ENCODE measurements around the gene CHRM4.
A peak's percentile ranks its signal among the peaks of the same experiment; 100 is the strongest.

The CHRM4 gene

GRCh38 chr11:46387919-46388618 is 3.5 kb downstream of the CHRM4 start:
- Histone ChIP-seq H3K4me3 (ENCODE audit: low read depth, low read length) (no peak overlapping the region), H2AFZ (ENCODE audit: low read length, unreplicated experiment) (no peak overlapping the region), H3K27ac (ENCODE audit: low read depth, low read length) (no peak overlapping the region), H3K4me1 (ENCODE audit: control insufficient read depth, insufficient read depth, low read length, unreplicated experiment) (peaks cover 18% of the 10 kb centered on the region), H3K27me3 (ENCODE audit: insufficient read depth, low read length) (peaks cover 38% of the 10 kb centered on the region), H3K36me3 (ENCODE audit: insufficient read depth, low read length) (no peaks in the 10 kb centered on the region), H3K79me2 (ENCODE audit: control insufficient read depth, insufficient read depth, low read length, unreplicated experiment) (no peaks in the 10 kb centered on the region)

GRCh38 chr11:46387456-46387855 is 4.1 kb downstream of the CHRM4 start:
- no peaks in the 10 kb centered on the region for H3K79me2 ChIP-seq (ENCODE audit: control insufficient read depth, insufficient read depth, low read length, unreplicated experiment)
- no peak overlapping the region for H3K27ac ChIP-seq (ENCODE audit: low read depth, low read length)
- H3K4me3 ChIP-seq (ENCODE audit: low read depth, low read length) = no peak overlapping the region
- no peaks in the 10 kb centered on the region for H3K36me3 ChIP-seq (ENCODE audit: insufficient read depth, low read length)
- H2AFZ ChIP-seq (ENCODE audit: low read length, unreplicated experiment) = no peak overlapping the region
- peaks cover 38% of the 10 kb centered on the region for H3K27me3 ChIP-seq (ENCODE audit: insufficient read depth, low read length)
- peaks cover 22% of the 10 kb centered on the region for H3K4me1 ChIP-seq (ENCODE audit: control insufficient read depth, insufficient read depth, low read length, unreplicated experiment)

GRCh38 chr11:46386674-46387073 is 4.9 kb downstream of the CHRM4 start:
- Histone ChIP-seq H3K27me3 (ENCODE audit: insufficient read depth, low read length) (peaks cover 36% of the 10 kb centered on the region), H3K4me1 (ENCODE audit: control insufficient read depth, insufficient read depth, low read length, unreplicated experiment) (peaks cover 22% of the 10 kb centered on the region), H3K36me3 (ENCODE audit: insufficient read depth, low read length) (no peaks in the 10 kb centered on the region), H3K4me3 (ENCODE audit: low read depth, low read length) (no peak overlapping the region), H2AFZ (ENCODE audit: low read length, unreplicated experiment) (no peak overlapping the region), H3K27ac (ENCODE audit: low read depth, low read length) (no peak overlapping the region), H3K79me2 (ENCODE audit: control insufficient read depth, insufficient read depth, low read length, unreplicated experiment) (no peaks in the 10 kb centered on the region)

GRCh38 chr11:46386005-46386578 is 5.5 kb downstream of the CHRM4 start:
- Histone ChIP-seq H3K27me3 (ENCODE audit: insufficient read depth, low read length) (peaks cover 32% of the 10 kb centered on the region), H3K36me3 (ENCODE audit: insufficient read depth, low read length) (no peaks in the 10 kb centered on the region), H3K4me1 (ENCODE audit: control insufficient read depth, insufficient read depth, low read length, unreplicated experiment) (peaks cover 22% of the 10 kb centered on the region), H3K79me2 (ENCODE audit: control insufficient read depth, insufficient read depth, low read length, unreplicated experiment) (no peaks in the 10 kb centered on the region), H3K4me3 (ENCODE audit: low read depth, low read length) (no peak overlapping the region), H3K27ac (ENCODE audit: low read depth, low read length) (no peak overlapping the region), H2AFZ (ENCODE audit: low read length, unreplicated experiment) (no peak overlapping the region)

- no peaks in the 10 kb centered on the region for H3K79me2 ChIP-seq (ENCODE audit: control insufficient read depth, insufficient read depth, low read length, unreplicated experiment)
- H3K36me3 ChIP-seq (ENCODE audit: insufficient read depth, low read length) = no peaks in the 10 kb centered on the region
- H3K4me1 ChIP-seq (ENCODE audit: control insufficient read depth, insufficient read depth, low read length, unreplicated experiment) = peaks cover 22% of the 10 kb centered on the region
- H3K4me3 ChIP-seq (ENCODE audit: low read depth, low read length) = no peak overlapping the region
- H3K27me3 ChIP-seq (ENCODE audit: insufficient read depth, low read length) = peaks cover 25% of the 10 kb centered on the region
- no peak overlapping the region for H3K27ac ChIP-seq (ENCODE audit: low read depth, low read length)
- H2AFZ ChIP-seq (ENCODE audit: low read length, unreplicated experiment) = no peak overlapping the region
These were observed 6.2 kb downstream of the CHRM4 start for GRCh38 chr11:46385169-46386004.

GRCh38 chr11:46383974-46384701 is 7.4 kb downstream of the CHRM4 start:
- Histone ChIP-seq H3K4me3 (ENCODE audit: low read depth, low read length) (no peak overlapping the region), H3K36me3 (ENCODE audit: insufficient read depth, low read length) (no peaks in the 10 kb centered on the region), H2AFZ (ENCODE audit: low read length, unreplicated experiment) (no peak overlapping the region), H3K27me3 (ENCODE audit: insufficient read depth, low read length) (peaks cover 14% of the 10 kb centered on the region), H3K27ac (ENCODE audit: low read depth, low read length) (no peak overlapping the region), H3K4me1 (ENCODE audit: control insufficient read depth, insufficient read depth, low read length, unreplicated experiment) (peaks cover 22% of the 10 kb centered on the region), H3K79me2 (ENCODE audit: control insufficient read depth, insufficient read depth, low read length, unreplicated experiment) (no peaks in the 10 kb centered on the region)

- peaks cover 15% of the 10 kb centered on the region for H3K4me1 ChIP-seq (ENCODE audit: control insufficient read depth, insufficient read depth, low read length, unreplicated experiment)
- H3K27me3 ChIP-seq (ENCODE audit: insufficient read depth, low read length) = peaks cover 6% of the 10 kb centered on the region
- no peak overlapping the region for H2AFZ ChIP-seq (ENCODE audit: low read length, unreplicated experiment)
- H3K4me3 ChIP-seq (ENCODE audit: low read depth, low read length) = no peak overlapping the region
- no peaks in the 10 kb centered on the region for H3K79me2 ChIP-seq (ENCODE audit: control insufficient read depth, insufficient read depth, low read length, unreplicated experiment)
- H3K27ac ChIP-seq (ENCODE audit: low read depth, low read length) = no peak overlapping the region
- H3K36me3 ChIP-seq (ENCODE audit: insufficient read depth, low read length) = no peaks in the 10 kb centered on the region
These were observed 8.2 kb downstream of the CHRM4 start for GRCh38 chr11:46383404-46383758.

- Histone ChIP-seq H3K27me3 (ENCODE audit: insufficient read depth, low read length) (peaks cover under 1% of the 10 kb centered on the region; the same call in 1 of the 2 replicates), H3K79me2 (ENCODE audit: control insufficient read depth, insufficient read depth, low read length, unreplicated experiment) (no peaks in the 10 kb centered on the region), H3K36me3 (ENCODE audit: insufficient read depth, low read length) (no peaks in the 10 kb centered on the region), H3K4me3 (ENCODE audit: low read depth, low read length) (peak overlapping the region; percentile 84), H3K27ac (ENCODE audit: low read depth, low read length) (no peak overlapping the region), H3K4me1 (ENCODE audit: control insufficient read depth, insufficient read depth, low read length, unreplicated experiment) (peaks cover 15% of the 10 kb centered on the region), H2AFZ (ENCODE audit: low read length, unreplicated experiment) (no peak overlapping the region)
These were observed 8.8 kb downstream of the CHRM4 start for GRCh38 chr11:46382646-46383403.

GRCh38 chr11:46381819-46382645 is 9.5 kb downstream of the CHRM4 start:
- H3K27me3 ChIP-seq (ENCODE audit: insufficient read depth, low read length) = no peaks in the 10 kb centered on the region
- no peaks in the 10 kb centered on the region for H3K36me3 ChIP-seq (ENCODE audit: insufficient read depth, low read length)
- no peaks in the 10 kb centered on the region for H3K79me2 ChIP-seq (ENCODE audit: control insufficient read depth, insufficient read depth, low read length, unreplicated experiment)
- H2AFZ ChIP-seq (ENCODE audit: low read length, unreplicated experiment) = peak overlapping the region; percentile 31
- peaks cover 15% of the 10 kb centered on the region for H3K4me1 ChIP-seq (ENCODE audit: control insufficient read depth, insufficient read depth, low read length, unreplicated experiment)
- peak overlapping the region; percentile 9; the same call in 1 of the 2 replicates for H3K27ac ChIP-seq (ENCODE audit: low read depth, low read length)
- peak overlapping the region; percentile 84 for H3K4me3 ChIP-seq (ENCODE audit: low read depth, low read length)
